GM19397 (cell line): ENCODE measurements around the gene TPO.

Experiments used
- ATAC-seq: cut with Tn5 transposase; IDR thresholded peaks from one replicate; pipeline ENCODE4 v1.9.1; 2021; ENCODE audit warnings: mild to moderate bottlenecking, moderate library complexity; ENCODE audit not compliant: unreplicated experiment

The TPO gene

DNA sequence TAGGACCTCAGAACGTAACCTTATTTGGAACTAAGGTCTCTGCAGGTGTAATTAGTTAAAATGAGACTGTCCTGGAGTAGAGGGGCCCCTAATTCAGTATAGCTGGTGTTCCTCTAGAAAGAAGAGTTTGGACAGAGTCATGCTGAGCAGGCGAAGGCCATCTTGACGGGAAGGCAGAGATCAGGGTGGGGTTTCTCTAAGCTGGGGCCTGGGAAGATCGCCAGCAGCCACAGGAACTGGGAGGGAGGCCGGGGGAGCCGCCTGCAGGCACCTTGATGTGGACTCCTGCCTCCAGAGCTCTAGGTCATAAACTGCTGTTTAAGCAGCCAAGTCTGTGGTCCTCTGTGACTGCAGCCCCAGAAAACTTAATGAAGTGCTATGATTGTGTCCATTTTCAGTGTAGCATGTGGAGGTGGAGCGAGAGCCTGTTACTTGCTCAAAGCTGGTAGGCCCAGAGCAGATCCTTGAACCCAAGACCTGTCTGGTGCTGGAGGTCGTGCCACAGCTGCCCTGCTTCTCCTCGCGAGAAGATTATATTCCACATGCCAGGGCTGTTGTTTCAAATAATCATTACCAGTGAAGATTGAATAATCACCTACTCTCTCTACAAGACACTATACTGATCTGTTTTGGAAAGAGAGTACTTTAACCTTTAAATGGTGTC lies 105.7 kb downstream of the TPO start:
- no peak for ATAC-seq

DNA sequence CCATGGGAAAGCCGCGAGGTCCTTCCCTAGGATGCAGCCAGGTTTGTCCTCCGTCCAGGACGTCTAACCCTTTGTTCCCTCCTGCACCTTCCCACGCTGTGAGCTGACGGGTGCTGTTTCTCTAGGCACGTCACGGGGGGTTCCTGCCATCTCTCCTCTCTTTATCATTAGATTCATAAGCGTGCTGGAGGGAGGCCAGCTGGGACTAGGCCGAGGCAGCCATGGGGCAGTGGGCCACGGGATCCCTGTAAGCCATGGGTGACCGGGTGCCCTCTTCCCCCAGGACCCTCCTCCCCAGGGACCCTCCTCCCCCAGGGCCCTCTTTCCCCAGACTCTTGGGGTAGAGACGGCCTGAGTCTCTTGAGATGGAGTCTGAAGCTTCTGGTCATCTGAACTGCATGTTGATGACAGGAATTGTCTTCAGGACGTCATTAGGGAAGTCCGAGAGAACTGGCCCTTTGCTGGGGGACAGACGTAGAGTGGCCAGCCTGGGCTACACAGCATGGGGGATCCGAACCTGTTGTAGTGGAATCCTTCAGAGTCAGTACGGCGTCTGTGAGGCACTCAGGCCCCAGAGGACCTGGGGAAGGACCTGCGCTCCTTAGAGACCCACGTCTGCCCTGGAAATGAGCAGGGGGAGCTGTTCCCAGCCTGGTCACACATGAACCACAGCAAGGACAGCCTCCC lies 108.1 kb downstream of the TPO start:
- ATAC-seq, result no peak

GRCh38 chr2:1521878-1522830 lies 108.9 kb downstream of the TPO start:
- ATAC-seq, result no peak

DNA sequence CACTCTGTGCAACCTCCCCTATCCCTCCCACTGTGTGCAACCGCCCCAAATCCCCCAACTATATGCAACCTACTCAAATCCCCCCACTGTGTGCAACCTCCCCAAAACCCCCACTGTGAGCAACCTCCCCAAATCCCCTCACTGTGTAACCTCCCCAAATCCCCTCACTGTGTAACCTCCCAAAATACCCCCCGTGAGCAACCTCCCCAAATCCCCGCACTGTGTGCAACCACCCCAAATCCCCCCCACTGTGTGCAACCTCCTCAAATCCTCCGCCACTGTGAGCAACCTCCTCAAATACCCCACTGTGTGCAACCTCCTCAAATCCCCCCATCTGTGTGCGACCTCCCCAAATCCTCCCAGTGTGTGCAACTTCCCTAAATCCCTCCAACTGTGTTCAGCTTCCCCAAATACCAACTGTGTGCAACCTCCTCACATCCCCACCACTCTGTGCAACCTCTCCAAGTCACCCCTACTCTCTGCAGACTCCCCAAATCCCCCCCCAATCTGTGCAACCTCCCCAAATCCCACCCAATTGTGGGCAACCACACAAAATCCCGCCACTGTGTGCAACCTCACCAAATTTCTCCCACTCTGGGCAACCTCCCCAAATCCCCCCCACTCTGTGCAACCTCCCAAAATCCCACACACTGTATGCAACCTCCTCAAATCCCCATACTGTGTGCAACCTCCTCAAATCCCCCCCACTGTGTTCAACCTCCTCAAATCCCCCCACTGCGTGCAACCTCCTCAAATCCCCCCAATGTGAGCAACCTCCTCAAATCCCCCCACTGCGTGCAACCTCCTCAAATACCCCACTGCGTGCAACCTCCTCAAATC lies 114.1 kb downstream of the TPO start:
- no peak for ATAC-seq

DNA sequence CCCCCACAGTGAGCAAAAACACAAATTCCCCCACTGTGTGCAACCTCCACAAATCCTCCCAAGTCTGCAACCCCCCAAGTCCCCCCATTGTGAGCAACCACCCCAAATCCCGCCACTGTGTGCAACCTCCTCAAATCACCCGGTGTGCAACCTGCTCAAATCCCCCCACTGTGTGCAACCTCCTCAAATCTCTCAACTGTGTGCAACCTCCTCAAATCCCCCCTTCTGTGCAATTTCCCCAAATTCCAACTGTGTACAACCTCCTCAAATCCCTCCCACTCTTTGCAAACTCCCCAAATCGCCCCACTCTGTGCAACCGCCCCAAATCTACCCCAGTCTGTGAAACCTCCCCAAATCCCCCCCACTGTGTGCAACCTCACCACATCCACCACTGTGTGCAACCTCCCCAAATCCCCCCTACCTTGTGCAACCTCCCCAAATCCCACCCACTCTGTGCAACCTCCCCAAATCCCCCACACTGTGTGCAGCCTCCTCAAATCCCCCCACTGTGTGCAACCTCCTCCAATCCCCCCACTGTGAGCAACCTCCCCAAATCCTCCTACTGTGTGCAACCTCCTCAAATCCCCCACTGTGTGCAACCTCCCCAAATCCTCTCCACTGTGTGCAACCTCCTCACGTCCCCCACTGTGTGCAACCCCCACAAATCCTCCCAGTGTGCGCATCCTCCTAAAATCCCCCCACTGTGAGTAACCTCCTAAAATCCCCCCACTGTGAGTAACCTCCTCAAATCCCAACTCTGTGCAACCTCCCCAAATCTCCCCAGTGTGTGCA lies 115.2 kb downstream of the TPO start:
- ATAC-seq, result no peak

DNA sequence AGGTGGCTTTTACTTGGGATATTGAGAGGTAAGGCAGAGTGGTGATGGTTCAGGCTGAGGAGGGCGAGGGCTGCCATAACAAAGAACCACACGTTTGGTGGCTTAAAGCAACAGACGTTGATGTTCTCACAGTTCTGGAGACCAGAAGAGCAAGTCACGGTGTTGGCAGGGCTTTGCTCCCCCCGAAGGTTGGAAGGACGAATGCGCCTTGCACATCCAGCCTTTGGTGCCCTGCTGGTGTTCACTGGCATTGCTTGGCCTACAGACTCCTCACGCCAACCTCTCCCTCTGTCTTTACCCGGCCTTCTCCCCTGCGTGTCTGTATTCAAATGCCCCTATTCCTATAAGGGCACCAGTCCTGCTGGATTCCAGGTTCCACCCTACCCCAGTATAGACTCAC lies 125.4 kb downstream of the TPO start:
- no peak for ATAC-seq

DNA sequence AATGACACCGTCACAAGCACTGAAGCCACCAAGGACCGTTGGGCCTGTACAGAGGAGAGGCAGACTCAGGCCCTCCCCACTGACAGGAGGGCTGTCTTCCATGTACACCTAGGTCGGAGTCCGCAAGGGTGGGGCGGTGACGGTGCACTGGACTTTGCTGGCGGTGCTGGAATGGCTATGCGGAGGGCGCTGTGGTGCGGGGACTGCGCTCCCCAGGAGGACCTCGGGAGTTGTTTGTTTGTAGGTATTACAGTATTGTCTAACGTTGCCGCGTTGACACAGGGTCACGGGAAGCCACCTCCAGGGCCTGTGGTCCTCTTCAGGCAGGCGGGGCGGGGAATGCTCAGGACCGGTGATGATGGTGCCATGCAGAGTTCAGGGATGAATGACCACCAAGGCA lies 126.2 kb downstream of the TPO start:
- ATAC-seq, result no peak

GRCh38 chr2:1539973-1540372 lies 126.7 kb downstream of the TPO start:
- ATAC-seq, result no peak

DNA sequence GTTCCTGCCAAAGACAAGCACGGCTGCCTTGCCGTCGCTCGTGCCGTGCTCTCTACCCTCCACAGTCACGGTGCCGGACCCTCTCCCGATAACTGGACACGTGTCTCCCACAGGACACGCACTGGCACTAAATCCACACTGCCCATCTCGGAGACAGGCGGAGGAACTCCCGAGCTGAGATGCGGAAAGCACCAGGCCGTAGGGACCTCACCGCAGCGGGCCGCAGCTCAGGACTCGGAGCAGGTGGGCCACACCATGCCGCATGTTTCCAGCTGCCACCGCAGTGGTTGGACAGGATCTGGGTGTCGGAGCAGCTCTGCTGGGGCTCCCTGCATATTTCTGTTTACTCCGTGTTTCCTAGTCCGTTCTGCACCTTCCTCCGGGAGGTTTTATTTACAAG lies 127.2 kb downstream of the TPO start:
- no peak for ATAC-seq

- ATAC-seq, result no peak
Observed at GRCh38 chr2:1541040-1541439, 127.8 kb downstream of the TPO start.

DNA sequence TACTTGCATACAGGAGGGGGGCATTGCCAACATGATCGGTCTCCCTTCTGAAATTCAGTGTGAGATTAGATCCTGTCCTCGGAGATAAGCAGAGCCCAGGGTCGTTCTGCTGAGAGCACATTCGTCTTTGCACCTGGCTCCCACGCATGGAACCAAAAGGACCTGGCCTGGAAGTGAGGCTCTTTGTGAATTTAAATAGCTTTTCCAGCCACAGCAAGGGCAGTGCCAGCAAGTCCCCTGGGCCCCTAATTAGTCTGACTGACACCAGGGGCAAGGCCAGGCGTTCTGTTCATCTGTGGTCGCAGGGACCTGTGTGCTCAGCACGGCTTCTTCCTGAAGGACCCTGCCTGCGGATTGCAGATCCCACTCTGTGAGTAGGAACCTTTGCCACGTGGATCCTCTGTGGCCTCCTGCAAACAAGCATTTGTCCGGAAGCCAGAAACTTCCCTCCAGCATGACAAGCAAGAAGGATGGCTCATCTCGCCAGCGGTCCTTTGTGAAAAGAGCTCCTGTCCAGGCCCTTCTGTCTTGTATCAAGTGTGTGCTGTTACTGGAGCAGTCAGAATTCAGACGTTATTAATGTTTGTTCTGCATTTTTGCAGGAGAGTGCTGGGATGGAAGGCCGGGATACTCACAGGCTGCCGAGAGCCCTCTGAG lies 128.7 kb downstream of the TPO start:
- no peak for ATAC-seq

DNA sequence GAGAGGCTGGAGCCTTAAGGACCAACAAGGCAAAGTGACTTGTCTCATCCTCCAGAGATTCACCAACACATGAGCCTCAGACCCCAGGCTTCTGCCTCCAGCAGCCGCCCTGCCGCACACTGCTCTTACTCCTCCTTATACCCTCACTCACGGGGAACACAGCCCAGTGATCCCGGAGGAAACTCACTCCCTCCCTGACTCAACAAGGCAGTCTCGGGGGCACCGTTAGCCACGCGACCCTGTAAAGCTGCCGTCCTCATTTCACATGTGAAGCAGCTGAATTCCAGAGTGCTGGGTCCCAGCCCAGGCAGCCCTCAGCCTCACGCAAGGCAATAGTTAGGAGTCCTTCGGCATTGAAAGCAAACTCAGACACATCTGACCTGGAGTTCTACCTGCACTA lies 129.7 kb downstream of the TPO start:
- ATAC-seq, result no peak

DNA sequence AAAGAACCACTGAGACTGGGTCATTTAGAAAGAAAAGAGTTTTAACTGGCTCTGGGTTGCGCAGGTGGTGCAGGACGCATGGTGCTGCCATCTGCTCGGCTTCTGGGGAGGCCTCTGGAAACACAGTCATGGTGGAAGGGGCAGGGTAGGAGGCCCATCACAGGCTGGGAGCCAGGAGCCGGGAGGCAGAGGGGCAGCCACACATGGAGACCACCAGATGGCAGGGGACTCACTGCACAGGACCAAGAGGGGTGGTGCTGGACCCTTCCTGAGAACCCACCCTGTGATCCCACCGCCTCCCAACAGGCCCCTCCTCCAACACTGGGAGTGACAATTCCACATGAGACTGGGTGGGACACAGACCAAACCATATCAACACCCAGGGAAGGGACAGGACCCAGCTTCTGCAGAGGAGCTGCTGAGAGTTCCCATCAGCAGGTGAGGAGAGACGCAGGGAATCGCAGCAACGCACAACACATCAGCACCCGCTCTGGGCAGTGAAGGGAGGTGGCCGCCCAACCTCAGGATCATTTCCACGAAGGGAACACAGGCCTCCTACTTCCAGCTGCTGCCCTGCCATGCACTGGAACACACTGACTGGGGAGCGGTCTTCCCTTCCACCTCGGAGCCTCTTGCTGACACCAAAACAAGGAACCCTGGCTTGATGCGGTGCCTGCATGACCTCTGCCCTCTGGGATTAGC lies 130.7 kb downstream of the TPO start:
- no peak for ATAC-seq

DNA sequence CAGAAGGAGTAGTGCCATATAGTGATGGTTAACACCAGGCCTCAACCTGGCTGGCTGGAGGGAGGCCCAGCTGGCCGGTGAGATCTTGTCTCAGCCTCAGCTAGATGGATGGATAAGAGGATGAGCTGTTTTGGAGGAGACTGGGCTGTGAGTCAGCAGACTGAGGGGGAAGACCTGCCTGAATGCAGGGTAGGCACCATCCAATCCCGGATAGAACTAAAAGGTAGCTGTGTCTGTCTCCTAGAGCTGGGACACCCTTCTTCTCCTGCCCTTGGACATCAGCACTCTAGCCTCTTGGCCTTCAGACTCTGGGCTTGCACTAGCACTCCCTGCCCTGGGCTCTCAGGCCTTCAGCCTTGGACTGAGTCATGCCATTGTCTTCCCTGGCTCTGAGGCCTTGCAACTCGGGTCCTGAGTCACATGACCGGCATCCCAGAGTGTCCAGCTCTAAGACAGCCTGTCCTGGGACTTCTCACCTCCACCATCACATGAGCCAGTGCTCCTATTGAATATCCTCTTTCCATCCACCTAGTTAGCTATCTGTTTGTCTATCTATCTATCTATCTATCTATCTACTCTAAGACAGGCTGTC lies 131.3 kb downstream of the TPO start:
- no peak for ATAC-seq

DNA sequence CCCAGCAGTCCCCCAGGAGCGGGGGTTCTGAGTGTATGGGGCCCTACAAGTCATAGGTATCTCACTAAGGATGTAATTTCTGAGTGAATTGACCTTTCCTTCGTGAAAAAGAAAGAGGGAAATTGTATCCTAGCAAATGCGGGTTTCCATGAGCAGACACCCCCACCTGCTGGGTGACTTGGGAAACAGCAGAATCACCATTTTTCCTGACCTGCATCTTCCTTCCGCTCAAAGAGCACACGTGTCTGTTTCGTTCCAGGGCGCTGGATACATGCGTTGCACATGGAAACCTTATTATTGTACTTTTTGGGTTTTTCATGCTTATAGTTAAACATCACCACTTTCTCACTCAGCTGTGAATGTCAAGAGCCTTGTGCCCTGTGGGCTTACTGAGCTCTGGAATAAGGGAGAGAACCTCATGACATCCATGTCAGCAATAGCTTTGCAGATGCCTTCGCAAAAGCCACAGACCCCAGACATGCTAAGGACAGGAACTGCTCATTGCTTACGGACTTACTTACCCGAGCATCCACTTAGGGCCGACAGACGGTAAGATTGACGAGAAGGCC lies 132.8 kb downstream of the TPO start:
- ATAC-seq, result no peak

DNA sequence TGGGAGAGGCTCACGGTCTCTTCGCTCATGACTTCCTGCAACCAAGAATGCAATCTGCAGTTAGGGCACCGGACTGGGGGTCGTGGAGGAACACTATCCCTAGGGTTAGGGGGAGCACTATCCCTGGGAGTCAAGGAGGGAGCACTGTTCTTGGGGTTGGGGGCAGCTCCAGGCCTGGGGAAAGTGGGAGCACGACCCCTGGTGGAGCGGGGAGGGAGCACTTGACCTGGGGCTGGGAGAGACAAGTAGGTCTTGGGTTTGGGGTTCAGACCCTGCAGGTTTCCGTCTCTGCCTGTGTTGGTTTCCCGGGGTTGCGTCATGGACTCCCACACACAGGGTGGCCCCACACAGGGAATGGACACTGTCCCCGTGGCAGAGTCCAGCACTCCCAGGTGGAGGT lies 133.6 kb downstream of the TPO start:
- no peak for ATAC-seq

GRCh38 chr2:1548910-1549673 lies 135.8 kb downstream of the TPO start:
- no peak for ATAC-seq
